ENCODE measurements around the gene FUZ.
A peak's percentile ranks its signal among the peaks of the same experiment; 100 is the strongest.

FUZ gene

DNA sequence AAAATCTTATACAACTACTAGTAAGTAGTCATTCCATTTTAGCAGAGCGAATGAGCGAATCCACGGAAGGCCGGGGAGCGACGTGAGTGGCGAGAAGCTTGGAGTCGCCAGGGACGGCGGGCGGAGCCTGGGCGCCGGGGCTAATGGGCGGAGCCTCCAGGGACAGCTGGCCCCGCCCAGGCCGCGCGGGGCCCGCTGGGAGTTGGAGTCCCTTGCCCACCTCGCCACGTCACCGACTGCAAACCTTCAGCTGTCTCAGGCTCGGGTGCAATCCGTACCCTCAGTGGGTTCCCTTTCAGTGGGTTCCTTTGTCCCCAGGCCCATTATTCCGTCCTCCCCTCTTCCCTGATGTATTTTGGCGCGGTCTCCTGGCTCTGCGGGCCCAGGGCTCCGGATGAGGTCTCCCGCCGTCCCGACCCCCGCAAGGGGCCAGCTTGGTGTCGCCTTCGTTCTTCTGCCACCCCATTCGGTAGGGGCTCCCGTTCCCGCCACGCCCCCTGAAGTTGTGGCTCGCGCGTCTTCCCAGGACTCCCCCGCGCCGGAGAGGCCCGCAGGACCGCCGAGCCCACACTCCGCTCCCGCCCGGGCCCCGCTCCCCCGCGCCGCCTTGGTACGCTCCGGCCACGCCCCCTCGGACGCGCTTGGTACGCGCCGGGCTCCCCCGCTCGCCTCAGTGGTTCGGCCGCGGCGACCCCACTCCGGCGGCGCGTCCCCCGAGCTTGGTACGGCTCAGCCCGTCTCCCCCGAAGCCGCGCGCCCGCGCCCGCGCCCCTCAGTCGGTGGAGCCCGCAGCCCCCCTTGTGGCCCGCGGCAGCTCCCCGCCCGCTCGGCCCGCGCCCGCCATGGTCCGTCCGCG lies 37.6 kb upstream of the FUZ start, which contains the start of gene PTOV1:
TSS of gene PTOV1 (plus strand) at position 673 of the 856 bp plus-strand sequence.
- peak; percentile 89 to 91 for DNase-seq

DNA sequence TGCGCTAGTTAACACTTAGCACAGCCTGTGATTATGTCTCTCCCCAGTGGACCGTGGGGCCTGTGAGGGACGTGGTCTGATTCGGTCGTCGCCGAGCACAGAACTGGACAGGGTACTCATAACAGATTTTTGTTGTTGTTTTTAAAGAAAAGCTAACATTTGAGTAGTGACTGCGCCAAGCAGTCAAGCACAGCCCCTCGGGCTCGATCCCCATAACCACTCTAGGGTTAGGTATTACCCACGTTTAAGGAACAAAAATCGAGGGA lies 37.1 kb upstream of the FUZ start:
- DNase-seq = no peak

DNA sequence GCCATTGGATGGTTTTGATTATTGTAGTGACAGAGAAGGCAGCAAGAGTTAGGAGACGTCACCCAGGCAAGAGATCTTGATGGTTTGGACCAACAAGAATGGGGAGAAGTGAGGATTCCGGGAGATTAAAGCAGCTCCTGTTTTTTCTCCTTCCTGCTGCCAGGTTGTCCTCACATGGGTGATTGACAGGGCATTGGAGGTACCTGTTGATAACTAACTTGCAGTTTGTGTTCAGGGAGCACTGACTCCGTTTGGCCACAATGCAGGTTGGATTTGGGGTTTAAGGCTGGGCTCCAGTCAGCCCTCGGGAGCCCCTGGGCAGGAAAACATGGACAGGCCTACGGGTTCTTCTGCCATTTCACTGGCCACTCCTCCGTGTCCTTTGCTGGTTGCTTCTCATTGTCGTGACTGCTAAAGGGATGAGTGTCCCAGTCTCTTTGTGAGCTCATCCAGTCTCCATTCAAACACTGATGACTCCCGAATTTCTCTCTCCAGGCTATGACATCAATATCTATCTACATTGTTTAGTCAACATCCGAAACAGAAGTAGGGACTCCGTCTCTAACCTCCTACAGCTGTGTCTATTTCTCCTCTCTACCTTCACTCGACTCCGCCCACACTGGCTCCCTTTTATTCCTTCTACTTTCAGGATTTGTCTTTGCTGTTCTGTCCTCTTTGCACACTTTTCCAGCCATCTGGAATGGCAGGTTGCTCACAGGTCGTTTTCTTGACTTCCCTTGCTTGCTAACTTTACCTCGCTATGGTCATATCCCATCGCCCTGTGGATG lies 36.5 kb upstream of the FUZ start:
- no peak for DNase-seq

DNA sequence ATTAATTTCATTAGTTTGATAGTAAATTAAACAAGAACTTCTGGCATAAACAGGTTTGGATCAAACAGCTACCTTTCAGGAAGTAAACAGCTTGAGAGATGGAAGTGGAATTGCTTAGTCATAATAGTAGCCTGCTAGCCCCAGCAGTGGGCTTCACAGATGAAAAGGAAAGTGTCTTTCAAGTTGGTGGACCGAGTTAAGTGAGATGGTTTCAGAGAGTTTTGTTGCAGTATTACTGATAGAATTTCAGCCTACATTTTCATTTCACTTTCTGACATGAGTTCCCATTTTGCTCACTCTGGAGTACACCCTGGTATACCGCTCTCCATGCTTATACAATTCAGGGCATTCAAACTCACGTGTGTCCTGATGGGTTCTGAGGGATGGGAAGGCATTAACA lies 35.8 kb upstream of the FUZ start:
- DNase-seq = no peak

DNA sequence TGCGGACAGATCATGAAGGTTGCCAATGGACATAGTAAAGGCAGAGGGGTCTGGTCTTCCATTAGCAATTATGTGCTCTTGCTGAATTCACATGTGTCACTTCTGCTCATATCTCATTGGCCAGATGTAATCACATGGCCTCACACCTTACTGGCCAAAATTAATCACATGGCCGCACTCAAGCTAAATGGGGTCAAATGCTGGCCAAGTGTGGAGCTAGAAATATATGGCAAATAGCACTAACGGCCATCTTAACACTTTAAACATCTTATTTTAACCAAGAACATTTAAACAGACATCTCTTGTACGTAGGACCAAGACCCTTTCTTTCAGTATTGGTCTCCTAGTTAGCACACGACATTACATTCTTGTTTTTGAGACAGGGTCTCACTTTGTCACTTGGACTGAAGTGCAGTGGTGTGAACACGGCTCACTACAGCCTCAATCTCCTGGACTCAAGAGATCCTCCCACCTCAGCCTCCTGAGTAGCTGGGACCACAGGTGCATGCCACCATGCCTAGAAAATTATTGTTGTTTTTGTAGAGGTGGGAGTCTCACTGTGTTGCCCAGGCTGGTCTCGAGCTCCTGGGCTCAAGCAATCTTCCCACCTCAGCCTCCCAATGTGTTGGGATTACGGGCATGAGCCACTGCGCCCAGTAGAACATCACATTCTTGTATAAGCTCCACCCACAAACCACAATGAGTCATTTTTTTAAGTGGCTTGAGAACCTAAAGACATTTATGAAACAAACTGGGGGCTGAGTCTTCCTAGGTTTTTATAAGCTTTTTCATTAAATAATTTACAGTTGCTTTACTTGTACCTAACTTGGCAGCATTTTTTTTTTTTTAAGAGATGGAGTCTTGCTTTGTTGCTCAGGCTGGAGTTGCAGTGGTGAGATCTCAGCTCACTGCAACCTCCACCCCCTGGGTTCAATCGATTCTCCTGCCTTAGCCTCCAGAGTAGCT lies 34.9 kb upstream of the FUZ start:
- no peak for DNase-seq

DNA sequence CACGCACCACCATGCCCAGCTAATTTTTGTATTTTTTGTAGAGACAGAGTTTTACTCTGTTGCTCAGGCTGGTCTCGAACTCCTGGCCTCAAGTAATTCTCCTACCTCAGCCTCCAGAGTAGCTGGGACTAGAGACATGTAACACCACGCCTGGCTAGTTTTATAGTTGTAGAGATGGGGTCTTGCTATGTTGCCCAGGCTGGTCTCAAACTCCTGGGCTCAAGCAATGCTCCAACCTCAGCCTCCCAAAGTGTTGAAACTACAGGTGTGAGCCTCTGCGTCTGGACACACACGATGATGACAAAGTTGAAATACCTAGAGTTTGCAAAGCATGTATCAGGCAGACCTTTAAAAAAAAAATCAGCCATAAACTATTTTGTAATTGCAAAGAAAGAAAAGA lies 33.3 kb upstream of the FUZ start:
- DNase-seq = no peak

DNA sequence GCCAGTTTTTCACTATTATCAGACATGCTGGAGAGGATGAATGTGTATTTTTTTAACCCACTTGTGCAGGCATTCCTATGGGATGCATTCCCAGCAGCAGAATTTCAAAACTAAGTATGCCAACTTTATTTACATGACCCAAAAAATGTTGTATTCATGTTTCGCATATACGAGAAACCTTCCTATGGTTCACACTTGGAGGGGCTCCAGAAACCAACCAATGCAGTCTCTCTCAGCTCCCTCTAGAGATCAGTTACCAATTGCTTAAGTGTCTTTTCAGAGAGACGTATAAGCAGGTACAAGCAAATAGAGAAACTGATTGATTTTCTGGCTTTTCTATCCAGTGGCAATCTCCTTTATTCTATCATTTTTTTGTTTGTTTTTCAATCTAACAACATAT lies 32.3 kb upstream of the FUZ start:
- DNase-seq = no peak

DNA sequence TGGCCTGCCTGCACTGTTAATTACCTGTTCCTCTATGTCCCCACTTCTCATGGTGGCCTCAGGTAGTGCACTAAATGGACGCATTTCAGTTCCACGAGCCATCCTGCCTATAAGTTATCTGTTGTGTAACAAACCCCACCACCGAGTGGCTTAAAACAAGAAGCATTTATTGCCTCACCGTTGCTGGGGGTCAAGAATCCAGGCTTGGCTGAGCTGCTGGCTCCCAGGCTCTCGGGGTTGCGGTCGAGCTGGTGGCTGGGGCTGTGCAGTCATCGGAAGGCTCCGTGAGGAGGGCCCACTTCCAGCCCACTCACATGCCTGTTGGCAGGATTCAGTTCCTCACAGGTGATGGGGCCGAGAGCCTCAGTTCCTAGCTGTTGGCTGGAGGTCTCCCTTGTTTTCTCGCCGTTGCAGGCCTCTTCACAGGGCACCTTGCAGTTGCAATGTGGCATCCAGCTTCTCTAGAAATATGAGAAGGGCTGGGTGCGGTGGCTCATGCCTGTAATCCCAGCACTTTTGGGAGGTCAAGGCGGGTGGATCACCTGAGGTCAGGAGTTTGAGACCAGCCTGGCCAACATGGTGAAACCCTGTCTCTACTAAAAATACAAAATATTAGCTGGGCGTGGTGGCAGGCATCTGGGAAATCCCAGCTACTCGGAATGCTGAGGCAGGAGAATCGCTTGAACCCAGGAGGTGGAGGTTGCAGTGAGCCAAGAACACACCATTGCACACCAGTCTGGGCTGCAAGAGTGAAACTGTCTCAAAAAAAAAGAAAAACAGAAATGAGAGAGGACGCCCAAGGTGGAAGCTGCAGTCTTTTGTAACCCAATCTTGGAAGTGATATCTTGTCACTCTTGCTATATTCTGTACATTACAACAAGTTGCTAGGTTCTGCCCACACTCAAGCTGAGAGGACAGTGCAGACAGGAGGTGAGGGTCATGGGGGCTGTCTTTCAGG lies 31.3 kb upstream of the FUZ start:
- no peak for DNase-seq

DNA sequence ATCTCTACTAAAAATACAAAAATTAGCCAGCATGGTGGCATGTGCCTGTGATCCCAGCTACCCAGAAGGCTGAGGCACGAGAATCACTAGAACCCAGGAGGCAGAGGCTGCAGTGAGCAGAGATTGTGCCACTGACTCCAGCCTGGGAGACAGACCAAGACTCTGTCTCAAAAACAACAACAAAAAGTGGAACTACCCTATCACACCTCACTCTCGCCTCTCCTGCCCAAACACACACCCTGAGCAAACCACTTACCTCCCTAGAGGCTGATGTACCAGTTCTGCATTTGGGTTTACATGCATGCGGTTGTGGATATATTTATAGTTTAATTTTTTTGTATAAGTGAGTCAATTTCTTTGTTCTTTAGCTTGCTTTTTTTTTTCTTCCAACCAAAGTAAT lies 30.2 kb upstream of the FUZ start:
- DNase-seq = no peak

DNA sequence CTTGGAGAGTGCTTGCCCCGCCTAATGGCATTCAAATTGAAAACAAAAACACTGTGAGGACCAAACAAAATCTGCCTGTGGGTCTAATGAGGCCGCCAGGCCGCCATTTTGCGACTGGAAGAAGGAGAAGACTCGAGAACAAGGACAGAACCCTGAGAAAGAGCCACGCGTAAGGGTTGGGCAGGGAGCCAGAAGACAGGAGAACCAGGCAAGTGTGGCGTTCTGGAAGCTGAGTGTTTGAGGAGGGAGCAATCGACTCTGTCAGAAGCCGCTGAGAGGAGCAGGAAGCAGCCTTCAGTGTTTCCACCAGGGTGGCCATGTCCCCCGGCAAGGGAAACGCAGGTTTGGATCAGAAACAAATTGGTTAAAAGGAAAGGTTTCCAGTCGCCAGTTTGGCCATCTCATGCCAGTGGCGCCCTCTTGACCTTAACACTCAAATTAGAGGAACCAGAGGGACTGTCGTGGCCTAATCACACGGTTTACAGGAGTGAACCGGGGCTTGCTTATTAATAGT lies 27.7 kb upstream of the FUZ start:
- no peak for DNase-seq

DNA sequence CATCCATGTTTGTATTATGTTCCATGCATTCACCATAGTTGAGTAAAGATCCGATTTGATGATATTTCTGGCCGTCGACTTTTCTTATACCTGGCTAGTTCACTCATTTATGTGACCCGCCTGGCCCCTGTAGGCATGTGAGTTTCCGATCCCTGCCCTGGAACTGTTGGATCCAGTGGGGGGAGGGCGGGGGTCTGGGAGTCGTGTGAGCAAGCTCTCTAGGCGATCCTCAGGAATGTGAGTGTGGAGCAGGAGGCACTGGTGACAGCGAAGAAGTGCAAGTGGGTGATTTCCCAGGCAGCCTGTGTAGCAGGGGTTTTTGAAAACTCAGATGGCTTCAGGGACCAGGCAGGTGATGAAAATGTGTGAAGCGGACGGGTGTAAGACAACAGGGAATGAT lies 27.2 kb upstream of the FUZ start:
- DNase-seq = no peak

DNA sequence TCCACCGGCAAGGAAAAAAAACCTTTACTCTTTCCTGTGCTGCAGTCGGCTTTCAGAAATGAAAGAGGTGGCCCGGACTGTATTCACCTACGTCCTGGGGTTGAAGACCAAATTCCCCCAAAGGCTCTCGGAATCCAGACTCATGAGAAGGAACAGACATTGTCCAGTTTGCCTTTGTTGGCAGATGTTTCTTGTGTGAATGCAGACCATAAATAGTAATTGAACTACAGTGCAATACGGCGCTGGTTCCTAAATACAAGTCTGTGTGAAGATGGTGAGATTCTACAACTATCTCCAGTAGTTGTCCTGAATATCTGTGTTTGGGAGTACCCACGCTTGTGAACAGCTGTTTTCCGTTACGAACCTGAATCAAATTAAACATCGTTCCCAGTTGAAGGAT lies 26.6 kb upstream of the FUZ start:
- DNase-seq = no peak

DNA sequence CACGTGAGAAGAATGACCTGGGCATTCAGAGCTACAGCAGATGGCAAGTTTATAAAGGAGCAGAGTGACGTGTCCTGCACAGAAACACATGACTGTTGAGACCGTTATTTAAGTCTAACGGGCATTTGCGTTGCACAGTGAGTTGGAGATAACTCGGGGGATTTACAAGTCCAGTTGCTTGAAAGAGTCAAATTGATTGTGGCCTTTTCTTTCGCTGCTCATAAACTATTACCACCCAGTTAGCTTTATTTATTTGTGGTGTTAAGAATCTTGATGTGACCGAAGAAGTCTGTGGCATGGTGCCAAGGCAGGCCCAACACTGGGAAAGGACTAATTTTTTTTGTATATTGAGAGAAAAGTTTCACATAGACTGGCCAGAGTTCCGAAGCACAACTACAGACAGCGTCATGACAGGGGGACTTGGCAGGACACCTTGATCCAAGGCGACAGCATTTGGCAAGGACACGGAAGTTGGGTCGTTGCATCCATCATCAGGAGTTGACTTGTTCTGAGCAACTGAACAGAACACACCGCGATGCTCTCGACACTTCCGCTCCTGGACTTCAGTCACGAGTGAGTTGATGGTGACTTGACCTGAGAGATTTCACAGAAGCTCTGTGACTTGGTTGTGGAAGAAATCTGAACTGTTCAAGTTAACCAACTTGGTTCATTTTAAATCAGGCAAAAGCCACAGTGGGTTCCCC lies 25.9 kb upstream of the FUZ start:
- DNase-seq = no peak

DNA sequence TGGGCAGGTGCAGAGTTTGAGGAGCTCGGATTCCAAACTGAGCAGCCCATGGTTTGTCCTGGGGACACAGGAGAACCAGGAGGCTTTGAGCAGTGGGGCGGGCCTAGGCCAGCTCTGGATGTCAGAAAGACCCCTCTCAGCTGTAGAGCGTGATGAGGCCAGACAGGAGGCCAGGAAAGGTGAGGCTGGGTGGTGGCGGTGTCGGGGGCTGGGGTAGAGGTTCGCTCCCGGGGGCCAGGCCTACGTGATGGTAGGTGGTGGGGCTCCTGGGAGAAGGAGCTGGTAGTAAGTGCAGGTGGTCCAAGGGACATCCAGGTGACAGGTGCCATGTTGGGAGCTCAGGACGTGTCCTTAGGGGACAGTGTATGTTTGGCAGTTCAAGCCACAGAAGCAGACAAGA lies 24.3 kb upstream of the FUZ start:
- no peak for DNase-seq

DNA sequence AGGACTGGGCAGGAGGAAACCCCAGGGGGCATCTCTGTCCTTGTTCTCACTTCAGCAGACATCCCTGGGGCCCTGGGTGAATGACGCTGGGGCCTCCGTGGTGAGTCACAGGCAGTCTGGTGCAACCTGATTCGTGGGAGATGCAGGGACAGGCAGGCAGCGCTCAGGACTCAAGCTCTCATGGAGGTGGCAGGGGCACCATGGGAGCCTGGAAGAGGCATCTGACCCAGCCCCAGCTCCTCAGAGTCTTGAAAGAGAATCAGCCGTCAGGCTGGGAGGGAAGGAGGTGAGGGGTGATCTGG lies 23.9 kb upstream of the FUZ start:
- no peak for DNase-seq

DNA sequence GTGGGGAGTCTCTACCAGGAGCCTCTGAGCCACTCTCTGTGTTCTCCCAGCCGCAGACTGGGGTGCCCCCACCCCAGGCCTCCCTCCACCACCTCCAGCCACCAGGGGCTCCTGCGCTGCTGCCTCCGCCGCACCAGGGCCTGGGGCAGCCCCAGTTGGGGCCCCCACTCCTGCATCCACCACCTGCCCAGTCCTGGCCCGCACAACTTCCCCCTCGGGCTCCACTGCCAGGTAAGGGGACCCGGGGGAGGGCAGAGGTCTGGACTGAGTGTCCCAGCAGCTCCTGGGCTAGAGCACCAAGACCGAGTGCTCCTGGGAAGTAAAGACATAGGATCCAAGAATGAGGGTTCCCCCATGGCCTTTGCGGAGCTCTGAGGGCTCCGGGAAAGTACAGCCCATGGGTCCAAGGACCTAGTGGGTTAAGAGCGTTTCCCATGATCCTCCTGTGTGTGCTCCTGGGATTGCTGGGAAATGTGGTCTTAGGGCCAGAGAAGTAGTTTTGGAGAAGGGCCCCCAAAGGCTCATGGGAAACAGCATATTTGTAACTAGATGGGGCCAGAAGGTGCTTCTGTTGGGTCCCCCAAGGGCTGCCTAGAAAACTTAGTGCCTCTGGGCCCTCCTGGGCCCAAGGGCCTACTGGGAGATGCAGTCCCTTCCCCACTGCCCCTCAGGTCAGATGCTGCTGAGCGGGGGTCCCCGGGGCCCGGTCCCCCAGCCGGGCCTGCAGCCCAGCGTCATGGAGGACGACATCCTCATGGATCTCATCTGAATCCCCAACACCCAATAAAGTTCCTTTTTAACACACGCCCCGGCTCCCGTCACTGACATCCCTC lies 23.3 kb upstream of the FUZ start:
- DNase-seq = no peak

DNA sequence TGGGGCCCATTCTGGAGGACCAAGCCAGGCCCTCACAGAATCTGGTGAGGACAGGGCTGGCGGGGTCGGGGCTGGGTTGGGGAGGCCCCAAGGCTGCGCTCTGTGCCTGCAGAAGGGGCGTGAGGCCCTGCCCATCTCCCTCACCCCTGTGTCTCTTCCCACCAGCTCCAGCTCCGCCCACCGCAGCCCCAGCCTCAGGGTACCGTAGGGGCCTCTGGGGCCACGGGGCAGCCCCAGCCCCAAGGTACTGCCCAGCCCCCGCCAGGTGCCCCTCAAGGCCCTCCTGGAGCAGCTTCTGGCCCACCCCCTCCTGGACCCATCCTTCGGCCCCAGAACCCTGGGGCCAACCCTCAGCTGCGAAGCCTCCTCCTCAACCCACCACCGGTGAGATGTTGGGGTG lies 22.5 kb upstream of the FUZ start:
- DNase-seq = no peak

DNA sequence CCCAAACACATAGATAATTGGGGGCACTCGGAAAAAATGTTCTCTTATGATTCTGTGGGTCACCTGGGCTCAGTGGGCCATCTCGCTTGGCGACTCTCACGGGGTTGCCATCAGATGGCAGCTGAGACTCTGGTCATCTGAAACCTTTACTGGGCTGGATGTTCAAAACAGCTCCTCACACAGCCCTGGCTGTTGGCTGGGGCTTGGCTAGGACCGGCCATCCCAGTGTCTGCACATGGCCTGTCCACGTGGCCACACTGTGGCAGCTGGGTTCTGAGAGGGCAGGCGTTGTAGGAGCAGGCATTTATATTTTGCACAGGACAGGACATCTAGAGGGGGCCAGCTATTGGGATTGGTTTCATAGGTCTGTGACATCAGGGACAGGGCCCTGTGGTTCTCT lies 20.5 kb upstream of the FUZ start:
- no peak for DNase-seq

DNA sequence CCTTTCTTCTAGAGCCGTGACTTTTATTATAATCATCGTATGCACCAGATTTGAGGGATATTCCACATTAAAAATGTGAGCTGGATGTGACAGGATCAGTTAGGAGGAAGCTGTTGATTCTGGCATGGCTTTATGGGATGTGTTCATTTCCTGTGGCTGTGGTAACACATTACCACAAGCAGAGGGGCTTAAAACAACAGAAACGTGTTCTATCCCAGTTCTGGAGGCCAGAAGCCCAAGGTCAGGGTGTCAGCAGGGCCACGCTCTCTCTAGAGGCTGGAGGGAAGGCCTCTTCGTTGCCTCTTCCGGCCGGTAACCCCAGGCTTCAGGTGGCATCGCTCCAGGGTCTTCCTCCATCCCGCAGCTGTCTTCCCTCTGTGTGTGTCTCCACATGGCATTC lies 19.5 kb upstream of the FUZ start:
- no peak for DNase-seq

DNA sequence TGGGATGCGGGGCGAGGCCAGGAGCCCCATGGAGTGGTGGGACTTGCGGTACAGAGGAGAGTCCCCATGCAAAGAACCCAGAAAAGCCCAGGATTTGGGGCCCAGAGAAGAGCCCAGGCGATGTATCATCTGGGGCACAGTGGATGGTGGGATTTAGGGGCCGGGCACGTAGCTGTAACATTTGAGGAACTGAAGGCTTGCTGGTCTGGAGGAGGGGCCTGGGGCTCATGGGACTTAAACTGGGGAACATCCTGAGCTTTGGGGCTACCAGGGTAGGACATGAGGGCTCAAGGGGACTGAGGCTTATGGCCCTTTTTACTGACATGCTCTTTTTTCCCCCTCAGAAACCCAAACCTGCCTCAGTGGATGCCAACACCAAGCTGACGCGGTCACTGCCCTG lies 18.5 kb upstream of the FUZ start:
- DNase-seq = no peak

DNA sequence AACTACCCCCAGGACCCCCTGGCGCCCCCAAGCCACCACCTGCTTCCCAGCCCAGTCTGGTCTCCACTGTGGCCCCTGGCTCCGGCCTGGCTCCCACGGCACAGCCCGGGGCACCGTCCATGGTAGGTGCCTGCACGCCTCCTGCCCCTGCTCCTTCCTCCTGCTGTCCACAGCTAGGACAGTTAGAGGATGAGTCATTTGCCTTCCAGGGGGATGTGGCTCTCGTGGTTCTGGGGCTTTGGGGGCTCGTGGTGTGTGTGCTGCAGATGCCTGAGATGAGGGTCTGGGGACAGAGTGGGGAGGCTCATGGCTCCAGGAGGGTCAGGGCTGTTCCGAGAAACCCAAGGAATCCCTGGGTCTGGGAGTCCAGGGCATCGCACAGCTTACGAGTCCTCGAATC lies 17.7 kb upstream of the FUZ start:
- no peak for DNase-seq
